Omental fat pad (tissue), 4 donors: Measurements from ENCODE around the gene MAN2C1. TPM values are rescaled to one million over a fixed set of nuclear protein-coding genes. Genes with fewer than 3 reads are reported as not detected.
"Not testable (repeated sequence)": the region's sequence is repeated elsewhere in the genome, so short reads cannot be mapped to it uniquely, and the experiment has no call there.

Experiments
- ATAC-seq: fragments of 150-250 bp; one replicate; pipeline ENCODE4 v1.9.1; 2016; ENCODE audit warnings: mild to moderate bottlenecking, moderate library complexity; ENCODE audit not compliant: low FRiP score
- DNase-seq: peaks from one replicate; pipeline ENCODE4 v3.0.0-alpha.2; 2019; ENCODE audit warnings: low spot score
- CTCF ChIP-seq, 3 donors: fragments of 450-650 bp; IDR thresholded peaks; one replicate each; pipeline ENCODE4 v1.5.1; 2016 to 2017; ENCODE audit warnings: antibody characterized with exemption in 3 of 3, mild to moderate bottlenecking in 3 of 3, moderate library complexity in 2 of 3
- total RNA-seq, 4 donors: library from RNA; depleted of rRNA; stranded (reverse); fragments of >200 nt; gene quantifications; one replicate each; pipeline ENCODE4 v1.1.0, GENCODE V29; 2016

The MAN2C1 gene
- total RNA-seq, 4 donors from 2014 or later, result 108 to 391 (median 171) TPM

GRCh38 chr15:75314552-75315290 lies 53.7 kb downstream of the MAN2C1 start:
- ATAC-seq (no peak), DNase-seq (no peak)
- no peak for TF ChIP-seq CTCF (IDR thresholded peaks at IDR 0.05)

- no peak for ATAC-seq
- TF ChIP-seq CTCF (IDR thresholded peaks at IDR 0.05), result no peak
These were observed 55.1 kb downstream of the MAN2C1 start for GRCh38 chr15:75313116-75313845.

GRCh38 chr15:75312548-75312947 lies 55.9 kb downstream of the MAN2C1 start:
- DNase-seq, ATAC-seq: not testable (repeated sequence)

More at GRCh38 chr15:75313116-75313845, 55.1 kb downstream of the MAN2C1 start:
- DNase-seq, result no peak

DNA sequence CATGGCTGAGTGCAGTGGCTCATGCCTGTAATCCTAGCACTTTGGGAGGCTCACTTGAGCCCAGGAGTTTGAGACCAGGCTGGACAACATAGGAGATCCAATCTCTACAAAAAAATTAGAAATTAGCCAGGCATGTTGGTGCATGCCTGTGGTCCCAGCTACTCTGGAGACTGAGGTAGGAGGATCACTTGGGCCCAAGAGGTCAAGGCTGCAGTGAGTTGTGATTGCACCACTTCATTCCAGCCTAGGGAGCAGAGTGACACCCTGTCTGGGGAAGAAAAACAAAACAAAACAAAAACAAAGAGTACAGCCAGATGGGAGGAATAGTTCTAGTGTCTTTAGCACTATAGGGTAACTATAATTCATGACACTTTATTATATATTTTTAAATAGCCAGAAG lies 58.7 kb downstream of the MAN2C1 start:
- no peak for ATAC-seq
- no peak for TF ChIP-seq CTCF (IDR thresholded peaks at IDR 0.05)
- no peak for DNase-seq

- no peak for TF ChIP-seq CTCF (IDR thresholded peaks at IDR 0.05)
- ATAC-seq, result no peak
- DNase-seq, result no peak
These were observed 60.5 kb downstream of the MAN2C1 start for GRCh38 chr15:75307778-75308390.

GRCh38 chr15:75306188-75306587 lies 62.2 kb downstream of the MAN2C1 start:
- no peak for TF ChIP-seq CTCF (IDR thresholded peaks at IDR 0.05)
- ATAC-seq, result no peak

More at GRCh38 chr15:75306188-75306587, 62.2 kb downstream of the MAN2C1 start:
- no peak for DNase-seq

Other genes with a start within 250 kb of the MAN2C1 start
- gene C15orf39, start 166.7 kb downstream of the MAN2C1 start, total RNA-seq, result 10 to 100 TPM in 3 of 4 donors, 1 to 10 TPM in 1; 7.8 to 25.0 (median 13.9) TPM
- gene GOLGA6C, start 110.3 kb downstream of the MAN2C1 start, total RNA-seq, result not detected
- gene GOLGA6D, start 85.8 kb downstream of the MAN2C1 start, total RNA-seq, result under 1 TPM in 1 of 4 donors, not detected in 3; 0.36 TPM
- 10 to 100 TPM; 41.4 to 71.6 (median 50.7) TPM for gene COMMD4, start 32.5 kb downstream of the MAN2C1 start, total RNA-seq
- gene NEIL1, start 21.6 kb downstream of the MAN2C1 start, total RNA-seq, result 10 to 100 TPM; 13.3 to 41.8 (median 29.9) TPM
- 10 to 100 TPM; 26.6 to 46.4 (median 35.3) TPM for gene SIN3A, start 83.1 kb upstream of the MAN2C1 start, total RNA-seq
- 10 to 100 TPM; 12.4 to 18.9 (median 16.1) TPM for gene PTPN9, start 210.7 kb upstream of the MAN2C1 start, total RNA-seq